Upper lobe of left lung (tissue), 4 donors: Measurements from ENCODE around the gene ADAMTS10.

Source experiments
- CTCF ChIP-seq, 6 experiments: fragments of 450-650 bp in 4 of 6; fragments of 200-600 bp in 2 of 6; sonication (generic) in 2 of 6; IDR thresholded peaks; one replicate each; pipeline ENCODE4 v1.5.1; 2016 to 2019; ENCODE audit warnings: antibody characterized with exemption in 6 of 6
- EP300 ChIP-seq, 4 donors: sonication (generic); formaldehyde crosslinking; IDR thresholded peaks; one replicate each; pipeline ENCODE4 v1.5.1; 2017; ENCODE audit warnings: antibody characterized with exemption in 4 of 4, control low read depth in 2 of 4
- POLR2A ChIP-seq, 4 donors: fragments of 450-650 bp; IDR thresholded peaks; one replicate each; pipeline ENCODE4 v1.5.1; 2016 to 2017; ENCODE audit warnings: antibody characterized with exemption in 4 of 4, mild to moderate bottlenecking in 2 of 4
- POLR2AphosphoS5 ChIP-seq, 2 donors: sonication (generic); formaldehyde crosslinking; IDR thresholded peaks; one replicate each; pipeline ENCODE4 v1.5.1; 2017; ENCODE audit warnings: antibody characterized with exemption in 2 of 2

- TF ChIP-seq POLR2AphosphoS5 (IDR thresholded peaks at IDR 0.05) (no peak), CTCF (IDR thresholded peaks at IDR 0.05) (no peak), POLR2A (IDR thresholded peaks at IDR 0.05) (no peak), EP300 (IDR thresholded peaks at IDR 0.05) (no peak)
Observed at GRCh38 chr19:8610041-8610935, at the start of gene ADAMTS10.
